Karpas-422 (cell line): ENCODE data around the gene PLD1. TPM values are rescaled to one million over a fixed set of nuclear protein-coding genes. Genes with fewer than 3 reads are reported as not detected.

Source experiments
- DNase-seq: peaks from one replicate; pipeline ENCODE4 v3.0.0-alpha.2; 2015
- H2AFZ ChIP-seq: fragments of 200-600 bp; sonication (generic); 2 replicates; pipeline ENCODE4 v1.6.1; 2014; ENCODE audit warnings: antibody characterized with exemption, low read length, mixed read lengths
- H3K27ac ChIP-seq: fragments of 200-600 bp; sonication (generic); 2 replicates; pipeline ENCODE4 v1.5.1; 2014; ENCODE audit warnings: mild to moderate bottlenecking, low read length, moderate library complexity
- H3K27me3 ChIP-seq: fragments of 200-600 bp; sonication (generic); 2 replicates; pipeline ENCODE4 v1.6.1; 2014; ENCODE audit warnings: low read length, mixed read lengths
- H3K36me3 ChIP-seq: fragments of 200-600 bp; sonication (generic); 2 replicates; pipeline ENCODE4 v1.6.1; 2014; ENCODE audit warnings: low read length, mixed read lengths; ENCODE audit not compliant: insufficient read depth
- H3K4me1 ChIP-seq: fragments of 200-600 bp; sonication (generic); 2 replicates; pipeline ENCODE4 v1.6.1; 2014; ENCODE audit warnings: mild to moderate bottlenecking, low read length, mixed read lengths
- H3K4me2 ChIP-seq: fragments of 200-600 bp; sonication (generic); 2 replicates; pipeline ENCODE4 v1.6.1; 2014; ENCODE audit warnings: low read length, low read depth, mild to moderate bottlenecking; ENCODE audit not compliant: poor library complexity, severe bottlenecking
- H3K4me3 ChIP-seq: fragments of 200-600 bp; sonication (generic); 2 replicates; pipeline ENCODE4 v1.5.1; 2014; ENCODE audit warnings: mild to moderate bottlenecking, antibody characterized with exemption, low read length, mixed read lengths
- H3K79me2 ChIP-seq: fragments of 200-600 bp; sonication (generic); 2 replicates; pipeline ENCODE4 v1.6.1; 2014; ENCODE audit warnings: mild to moderate bottlenecking, low read length, mixed read lengths
- H3K9ac ChIP-seq: fragments of 200-600 bp; sonication (generic); 2 replicates; pipeline ENCODE4 v1.6.0; 2014; ENCODE audit warnings: low read length
- H3K9me2 ChIP-seq: fragments of 200-600 bp; sonication (generic), shearing (Covaris generic); replicated peaks from 2 replicates; pipeline ENCODE4 v1.6.0; 2014; ENCODE audit warnings: mild to moderate bottlenecking, low read length, moderate library complexity; ENCODE audit not compliant: insufficient read depth
- H3K9me3 ChIP-seq: fragments of 300-700, 200-600 bp; sonication (generic); 2 replicates; pipeline ENCODE4 v1.6.1; 2014; ENCODE audit warnings: low read length, mixed read lengths
- H4K20me1 ChIP-seq: fragments of 200-600 bp; sonication (generic); 2 replicates; pipeline ENCODE4 v1.6.1; 2014; ENCODE audit warnings: mild to moderate bottlenecking, antibody characterized with exemption, low read length, low read depth; ENCODE audit not compliant: insufficient read depth
- total RNA-seq: library from RNA; depleted of rRNA; stranded (reverse); fragments of >200 nt; shearing (Covaris generic); gene quantifications from 2 replicates; pipeline ENCODE4 v1.2.3, GENCODE V29; 2014; ENCODE audit warnings: low replicate concordance

PLD1 gene
- total RNA-seq, 1 experiment from 2014 or later, result not detected

DNA sequence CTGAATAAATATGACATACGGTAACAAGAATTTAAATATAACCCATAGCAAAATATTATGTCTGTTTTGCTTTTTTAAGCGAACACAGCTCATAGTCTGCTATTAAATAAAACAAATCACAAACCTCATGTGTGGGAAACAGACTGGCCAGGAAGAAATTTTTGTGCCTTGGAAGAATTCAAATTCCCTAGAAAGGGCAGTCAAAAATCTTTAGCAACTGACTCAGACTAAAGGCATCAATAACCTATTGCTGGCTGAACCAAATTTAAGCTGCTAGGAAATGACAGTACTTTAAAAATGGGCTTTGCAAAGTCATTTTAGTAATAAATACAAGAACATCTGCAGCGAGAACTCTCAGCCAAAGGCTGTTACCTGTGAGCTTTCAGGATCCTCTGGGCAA, 151.4 kb downstream of the PLD1 start:
- Histone ChIP-seq H3K27ac (no peak overlapping the region), H3K36me3 (no peaks in the 10 kb centered on the region), H3K27me3 (no peaks in the 10 kb centered on the region), H3K9me3 (no peaks in the 10 kb centered on the region), H3K9ac (no peak overlapping the region), H3K4me3 (no peak overlapping the region), H4K20me1 (no peaks in the 10 kb centered on the region), H3K79me2 (no peaks in the 10 kb centered on the region), H2AFZ (no peak overlapping the region), H3K9me2 (no peaks in the 10 kb centered on the region), H3K4me1 (no peaks in the 10 kb centered on the region), H3K4me2 (no peak overlapping the region)
- DNase-seq, result no peak

- H3K9me2 ChIP-seq, result no peaks in the 10 kb centered on the region
- no peak overlapping the region for H3K4me2 ChIP-seq
- no peak overlapping the region for H3K9ac ChIP-seq
- no peaks in the 10 kb centered on the region for H3K4me1 ChIP-seq
- H3K27ac ChIP-seq, result no peak overlapping the region
- H3K27me3 ChIP-seq, result no peaks in the 10 kb centered on the region
- H3K9me3 ChIP-seq, result no peaks in the 10 kb centered on the region
- H3K79me2 ChIP-seq, result no peaks in the 10 kb centered on the region
- H3K36me3 ChIP-seq, result no peaks in the 10 kb centered on the region
- no peak overlapping the region for H3K4me3 ChIP-seq
- no peak for DNase-seq
- H4K20me1 ChIP-seq, result no peaks in the 10 kb centered on the region
- no peak overlapping the region for H2AFZ ChIP-seq
Measured at GRCh38 chr3:171654809-171655208, 155.5 kb downstream of the PLD1 start.

GRCh38 chr3:171654326-171654725, 156.0 kb downstream of the PLD1 start:
- Histone ChIP-seq H3K4me2 (no peak overlapping the region), H3K9ac (no peak overlapping the region), H3K36me3 (no peaks in the 10 kb centered on the region), H3K27me3 (no peaks in the 10 kb centered on the region), H2AFZ (no peak overlapping the region), H4K20me1 (no peaks in the 10 kb centered on the region), H3K9me2 (no peaks in the 10 kb centered on the region), H3K79me2 (no peaks in the 10 kb centered on the region), H3K27ac (no peak overlapping the region), H3K4me1 (no peaks in the 10 kb centered on the region), H3K9me3 (no peaks in the 10 kb centered on the region), H3K4me3 (no peak overlapping the region)
- DNase-seq, result no peak

GRCh38 chr3:171653701-171654100, 156.6 kb downstream of the PLD1 start:
- Histone ChIP-seq H3K9ac (no peak overlapping the region), H3K9me3 (no peaks in the 10 kb centered on the region), H4K20me1 (no peaks in the 10 kb centered on the region), H3K27me3 (no peaks in the 10 kb centered on the region), H3K4me2 (no peak overlapping the region), H2AFZ (no peak overlapping the region), H3K4me1 (no peaks in the 10 kb centered on the region), H3K4me3 (no peak overlapping the region), H3K9me2 (no peaks in the 10 kb centered on the region), H3K36me3 (no peaks in the 10 kb centered on the region), H3K27ac (no peak overlapping the region), H3K79me2 (no peaks in the 10 kb centered on the region)
- DNase-seq, result no peak

DNA sequence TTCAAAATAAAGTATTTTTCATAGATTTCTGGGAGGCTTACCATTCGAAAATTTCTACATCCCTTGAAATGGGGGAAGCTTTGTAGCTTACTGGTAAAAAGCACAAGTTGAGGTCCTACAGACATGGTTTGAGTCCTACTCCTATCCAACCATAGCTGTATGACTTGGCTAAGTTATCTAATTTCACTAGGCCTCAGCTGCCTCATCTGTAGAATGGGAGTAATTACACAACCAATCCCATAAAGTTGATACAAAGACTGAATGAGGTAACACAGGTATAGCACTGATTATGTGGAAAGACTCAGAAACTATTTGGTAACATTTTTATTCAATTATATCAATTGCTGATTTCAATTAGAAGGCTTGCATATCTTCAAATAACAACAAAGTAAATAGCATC, 157.4 kb downstream of the PLD1 start:
- H3K4me3 ChIP-seq, result no peak overlapping the region
- no peaks in the 10 kb centered on the region for H3K36me3 ChIP-seq
- DNase-seq, result no peak
- H3K9ac ChIP-seq, result no peak overlapping the region
- no peak overlapping the region for H3K4me2 ChIP-seq
- H3K27me3 ChIP-seq, result no peaks in the 10 kb centered on the region
- H3K9me3 ChIP-seq, result no peaks in the 10 kb centered on the region
- H3K9me2 ChIP-seq, result no peaks in the 10 kb centered on the region
- H3K79me2 ChIP-seq, result no peaks in the 10 kb centered on the region
- H3K4me1 ChIP-seq, result no peaks in the 10 kb centered on the region
- no peak overlapping the region for H3K27ac ChIP-seq
- no peak overlapping the region for H2AFZ ChIP-seq
- H4K20me1 ChIP-seq, result no peaks in the 10 kb centered on the region

GRCh38 chr3:171649911-171650592, 160.2 kb downstream of the PLD1 start:
- no peak overlapping the region for H3K9ac ChIP-seq
- H3K36me3 ChIP-seq, result no peaks in the 10 kb centered on the region
- H3K27ac ChIP-seq, result no peak overlapping the region
- H2AFZ ChIP-seq, result no peak overlapping the region
- no peaks in the 10 kb centered on the region for H3K79me2 ChIP-seq
- no peaks in the 10 kb centered on the region for H4K20me1 ChIP-seq
- H3K9me2 ChIP-seq, result no peaks in the 10 kb centered on the region
- no peak overlapping the region for H3K4me2 ChIP-seq
- no peaks in the 10 kb centered on the region for H3K4me1 ChIP-seq
- no peak overlapping the region for H3K4me3 ChIP-seq
- no peaks in the 10 kb centered on the region for H3K9me3 ChIP-seq
- no peaks in the 10 kb centered on the region for H3K27me3 ChIP-seq
- no peak for DNase-seq

GRCh38 chr3:171649267-171649666, 161.0 kb downstream of the PLD1 start:
- no peak for DNase-seq
- no peaks in the 10 kb centered on the region for H3K9me2 ChIP-seq
- H3K27ac ChIP-seq, result no peak overlapping the region
- no peaks in the 10 kb centered on the region for H3K36me3 ChIP-seq
- no peak overlapping the region for H3K4me3 ChIP-seq
- no peak overlapping the region for H2AFZ ChIP-seq
- no peaks in the 10 kb centered on the region for H3K4me1 ChIP-seq
- H4K20me1 ChIP-seq, result no peaks in the 10 kb centered on the region
- H3K27me3 ChIP-seq, result no peaks in the 10 kb centered on the region
- no peaks in the 10 kb centered on the region for H3K9me3 ChIP-seq
- H3K4me2 ChIP-seq, result no peak overlapping the region
- H3K79me2 ChIP-seq, result no peaks in the 10 kb centered on the region
- H3K9ac ChIP-seq, result no peak overlapping the region

- H3K79me2 ChIP-seq, result no peaks in the 10 kb centered on the region
- no peak overlapping the region for H3K27ac ChIP-seq
- no peak for DNase-seq
- H3K9me2 ChIP-seq, result no peaks in the 10 kb centered on the region
- H3K4me3 ChIP-seq, result no peak overlapping the region
- H4K20me1 ChIP-seq, result no peaks in the 10 kb centered on the region
- H3K4me1 ChIP-seq, result no peaks in the 10 kb centered on the region
- H3K9ac ChIP-seq, result no peak overlapping the region
- H2AFZ ChIP-seq, result no peak overlapping the region
- H3K9me3 ChIP-seq, result no peaks in the 10 kb centered on the region
- no peaks in the 10 kb centered on the region for H3K36me3 ChIP-seq
- no peak overlapping the region for H3K4me2 ChIP-seq
- no peaks in the 10 kb centered on the region for H3K27me3 ChIP-seq
Measured at GRCh38 chr3:171648069-171648468, 162.2 kb downstream of the PLD1 start.
